Mucosa of descending colon (tissue), 3 donors: Measurements from ENCODE around the gene HACD4. TPM values are rescaled to one million over a fixed set of nuclear protein-coding genes. Genes with fewer than 3 reads are reported as not detected.

ENCODE experiments used
- ATAC-seq: fragments of 200-7000 bp; cut with Tn5 transposase; one replicate; pipeline ENCODE4 v1.9.1; 2020; ENCODE audit warnings: mild to moderate bottlenecking, moderate library complexity
- DNase-seq, 3 donors: peaks; one replicate each; pipeline ENCODE4 v3.0.0-alpha.2; 2020
- H3K36me3 ChIP-seq: fragments of 200-600 bp; one replicate; pipeline ENCODE4 v1.8.0; 2021; ENCODE audit warnings: low read depth, mild to moderate bottlenecking
- H3K4me1 ChIP-seq: fragments of 200-600 bp; one replicate; pipeline ENCODE4 v1.8.0; 2021; ENCODE audit warnings: low read depth, mild to moderate bottlenecking
- H3K4me3 ChIP-seq: fragments of 200-600 bp; one replicate; pipeline ENCODE4 v1.8.0; 2021; ENCODE audit warnings: mild to moderate bottlenecking
- H3K9me3 ChIP-seq: fragments of 200-600 bp; one replicate; pipeline ENCODE4 v1.8.0; 2021; ENCODE audit warnings: mild to moderate bottlenecking
- CTCF ChIP-seq: fragments of 200-600 bp; IDR thresholded peaks from one replicate; pipeline ENCODE4 v1.8.0; 2022; ENCODE audit warnings: antibody characterized with exemption, mild to moderate bottlenecking
- intact Hi-C, 2 donors: fragments of 100-400 bp; cut with DNase I in 1 of 2; cut with micrococcal nuclease in 1 of 2; formaldehyde crosslinking; loops; one replicate each; pipeline versions ENCODE4 v1.11.0 to v1.11.1; 2022; cut with DNase I, micrococcal nuclease
- total RNA-seq, 3 donors: library from RNA; stranded (reverse); fragmentation: NEBNext Ultra II Directional in 2 of 3; extraction: Animal tissue kit (Norgen Biotek cat#: 25700) in 2 of 3; gene quantifications; one replicate each; pipeline versions ENCODE4 v1.2.1 to v1.2.4, GENCODE V29; 2021 to 2023
- donor health status: DM: no; HTN: no; CAD: no; lungs with moderate emphysema.
- donor health status: DM: no; HTN: no; CAD: no.
- donor health status: DM: no; HTN: yes; CAD: no.

The HACD4 gene
- total RNA-seq, 3 donors from 2014 or later, result 0.93 to 6.1 (median 1.9) TPM

DNA sequence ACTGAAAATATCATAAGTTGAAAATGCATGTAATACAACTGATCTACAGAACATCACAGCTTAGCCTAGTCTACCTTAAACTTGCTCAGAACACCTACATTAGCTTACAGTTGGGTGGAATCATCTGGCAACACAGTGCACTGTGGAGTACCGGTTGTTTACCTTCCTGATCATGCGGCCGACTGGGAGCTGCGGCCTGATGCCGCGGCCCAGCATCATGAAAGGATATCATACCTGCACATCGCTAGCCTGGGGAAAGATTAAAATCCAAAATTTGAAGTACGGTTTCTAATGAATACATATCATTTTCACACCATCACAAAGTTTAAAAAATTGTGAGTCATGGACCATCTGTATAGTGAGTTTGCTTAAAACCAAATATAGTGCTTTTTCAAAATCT lies 1.8 kb downstream of the HACD4 start:
- DNase-seq (no peak), ATAC-seq (no peak)
- Histone ChIP-seq H3K9me3 (no peaks in the 10 kb centered on the region), H3K4me3 (no peak overlapping the region), H3K4me1 (no peaks in the 10 kb centered on the region), H3K36me3 (no peaks in the 10 kb centered on the region)
- no peak for TF ChIP-seq CTCF
- intact Hi-C loops, result no loop called here

- DNase-seq, result no peak
- ATAC-seq, result no peak
- H3K4me3 ChIP-seq, result no peak overlapping the region
- intact Hi-C loops, result no loop called here
- no peaks in the 10 kb centered on the region for H3K9me3 ChIP-seq
- H3K36me3 ChIP-seq, result no peaks in the 10 kb centered on the region
- no peak for TF ChIP-seq CTCF
- no peaks in the 10 kb centered on the region for H3K4me1 ChIP-seq
These were observed 3.0 kb downstream of the HACD4 start for GRCh38 chr9:21028466-21028865.

DNA sequence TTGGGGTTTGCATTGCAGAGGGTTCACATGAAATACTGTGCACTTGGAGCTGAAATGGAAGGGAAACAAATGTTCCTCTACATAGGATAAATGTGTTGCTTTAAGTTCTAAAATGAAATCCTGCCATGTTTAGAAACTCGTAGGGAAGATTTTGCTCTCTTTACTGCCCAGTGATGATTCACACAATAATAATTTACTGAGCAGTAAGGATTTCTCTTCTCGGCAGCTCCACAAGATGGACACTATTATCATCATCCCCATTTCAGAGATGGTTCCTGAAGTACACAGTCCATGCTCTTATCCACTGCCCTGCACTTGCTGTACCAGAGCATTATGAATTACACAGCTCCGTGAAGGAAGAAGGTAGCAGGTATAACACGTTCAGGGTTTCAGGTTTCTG lies 4.1 kb downstream of the HACD4 start:
- DNase-seq (no peak), ATAC-seq (no peak)
- TF ChIP-seq CTCF, result no peak
- Histone ChIP-seq H3K4me3 (no peak overlapping the region), H3K4me1 (no peaks in the 10 kb centered on the region), H3K36me3 (no peaks in the 10 kb centered on the region), H3K9me3 (no peaks in the 10 kb centered on the region)
- intact Hi-C loops, result no loop called here

DNA sequence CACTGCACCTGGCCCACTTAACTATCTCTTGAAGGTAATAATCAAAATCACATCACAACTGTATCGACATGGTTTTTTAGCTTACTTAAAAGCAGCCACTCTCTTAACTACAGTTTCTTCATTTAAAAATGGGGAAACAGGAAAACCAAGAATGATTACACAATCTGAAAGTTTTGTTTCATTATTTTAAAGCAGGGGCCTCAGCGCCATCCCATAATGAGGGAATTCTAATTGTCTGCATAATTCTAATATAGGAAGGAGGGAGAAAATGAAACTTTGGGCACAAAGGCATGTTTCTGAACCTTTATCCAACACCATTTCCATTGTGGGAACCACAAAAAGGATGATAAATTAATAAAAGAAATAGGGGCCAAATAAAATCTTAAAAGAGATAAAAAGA lies 7.6 kb downstream of the HACD4 start:
- no peaks in the 10 kb centered on the region for H3K4me1 ChIP-seq
- intact Hi-C loops, result no loop called here
- H3K36me3 ChIP-seq, result no peaks in the 10 kb centered on the region
- DNase-seq (no peak), ATAC-seq (no peak)
- no peaks in the 10 kb centered on the region for H3K9me3 ChIP-seq
- TF ChIP-seq CTCF, result no peak
- H3K4me3 ChIP-seq, result no peak overlapping the region

- DNase-seq (no peak), ATAC-seq (no peak)
- Histone ChIP-seq H3K9me3 (no peaks in the 10 kb centered on the region), H3K36me3 (no peaks in the 10 kb centered on the region), H3K4me1 (no peaks in the 10 kb centered on the region), H3K4me3 (no peak overlapping the region)
- intact Hi-C loops, result no loop called here
- no peak for TF ChIP-seq CTCF
These were observed 13.3 kb downstream of the HACD4 start for GRCh38 chr9:21018177-21018576.

GRCh38 chr9:21016701-21017491 lies 14.5 kb downstream of the HACD4 start:
- ATAC-seq (no peak), DNase-seq (no peak)
- no peak for TF ChIP-seq CTCF
- Histone ChIP-seq H3K36me3 (no peaks in the 10 kb centered on the region), H3K9me3 (no peaks in the 10 kb centered on the region), H3K4me3 (no peak overlapping the region), H3K4me1 (no peaks in the 10 kb centered on the region)
- intact Hi-C loops, result no loop called here
